ENCODE measurements around the gene MAGEB4. TPM values are rescaled to one million over a fixed set of nuclear protein-coding genes. Genes with fewer than 3 reads are reported as not detected.
"Not testable (repeated sequence)": the region's sequence is repeated elsewhere in the genome, so short reads cannot be mapped to it uniquely, and the experiment has no call there.

Gene MAGEB4
- not detected in 2 replicates for total RNA-seq (2014; rRNA removed; shearing (Covaris generic))

- DNase-seq (ENCODE audit: low spot score), result no peak
Observed at GRCh38 chrX:30241724-30242415, at the start of gene MAGEB4. TSS of gene MAGEB4 (plus strand) at chrX:30242000. CDS start at chrX:30242136, 136 bp downstream.

- not testable (repeated sequence) for DNase-seq (ENCODE audit: low spot score)
Observed at GRCh38 chrX:30193910-30194309, 47.9 kb upstream of the MAGEB4 start.

GRCh38 chrX:30196322-30196721 is 45.5 kb upstream of the MAGEB4 start:
- peak; percentile 10 for DNase-seq (ENCODE audit: low spot score)

- no peak for DNase-seq (ENCODE audit: low spot score)
Observed at GRCh38 chrX:30212172-30212571, 29.6 kb upstream of the MAGEB4 start.

- no peak for DNase-seq (ENCODE audit: low spot score)
Observed at GRCh38 chrX:30215357-30215843, 26.4 kb upstream of the MAGEB4 start, which contains the start of gene MAGEB2. TSS of gene MAGEB2 (plus strand) at chrX:30215563. CDS start at chrX:30218581, 3,018 bp downstream.

- DNase-seq (ENCODE audit: low spot score), result no peak
Observed at GRCh38 chrX:30217465-30217864, 24.3 kb upstream of the MAGEB4 start.

GRCh38 chrX:30219372-30219771 is 22.4 kb upstream of the MAGEB4 start:
- no peak for DNase-seq (ENCODE audit: low spot score)

- no peak for DNase-seq (ENCODE audit: low spot score)
Observed at GRCh38 chrX:30220661-30221060, 21.1 kb upstream of the MAGEB4 start.

GRCh38 chrX:30224536-30224935 is 17.3 kb upstream of the MAGEB4 start:
- no peak for DNase-seq (ENCODE audit: low spot score)

- no peak for DNase-seq (ENCODE audit: low spot score)
Observed at GRCh38 chrX:30228526-30228925, 13.3 kb upstream of the MAGEB4 start.

GRCh38 chrX:30230395-30230794 is 11.4 kb upstream of the MAGEB4 start, which contains the start of gene MAGEB3:
TSS of gene MAGEB3 (plus strand) at chrX:30230657. CDS start at chrX:30235925, 5,268 bp downstream.
- DNase-seq (ENCODE audit: low spot score), result no peak

- no peak for DNase-seq (ENCODE audit: low spot score)
Observed at GRCh38 chrX:30246769-30247489, 5.1 kb downstream of the MAGEB4 start, which contains the start of gene MAGEB1. TSS of gene MAGEB1 (plus strand) at chrX:30247146. CDS start at chrX:30250494, 3,348 bp downstream.

- no peak for DNase-seq (ENCODE audit: low spot score)
Observed at GRCh38 chrX:30248854-30249253, 7.1 kb downstream of the MAGEB4 start.

- no peak for DNase-seq (ENCODE audit: low spot score)
Observed at GRCh38 chrX:30253257-30253656, 11.5 kb downstream of the MAGEB4 start.

- DNase-seq (ENCODE audit: low spot score), result no peak
Observed at GRCh38 chrX:30259927-30260326, 18.1 kb downstream of the MAGEB4 start.

GRCh38 chrX:30261012-30261411 is 19.2 kb downstream of the MAGEB4 start:
- no peak for DNase-seq (ENCODE audit: low spot score)

GRCh38 chrX:30262763-30263162 is 21.0 kb downstream of the MAGEB4 start:
- DNase-seq (ENCODE audit: low spot score), result no peak

- no peak for DNase-seq (ENCODE audit: low spot score)
Observed at GRCh38 chrX:30270639-30271038, 28.8 kb downstream of the MAGEB4 start.

- peak; percentile 20 for DNase-seq (ENCODE audit: low spot score)
Observed at GRCh38 chrX:30275498-30275897, 33.7 kb downstream of the MAGEB4 start.

- no peak for DNase-seq (ENCODE audit: low spot score)
Observed at GRCh38 chrX:30278365-30278764, 36.6 kb downstream of the MAGEB4 start.

- DNase-seq (ENCODE audit: low spot score), result no peak
Observed at GRCh38 chrX:30280428-30280827, 38.6 kb downstream of the MAGEB4 start.

- DNase-seq (ENCODE audit: low spot score), result peak; percentile 2
Observed at GRCh38 chrX:30282527-30282926, 40.7 kb downstream of the MAGEB4 start.
